Measurements from ENCODE around the gene MUCL3.

Gene MUCL3

GRCh38 chr6:30907758-30908591, 32.8 kb upstream of the MUCL3 start, which contains the start of gene GTF2H4:
TSS of gene GTF2H4 (plus strand) at chr6:30908207.
- no peak for TF ChIP-seq CTCF (IDR thresholded peaks at IDR 0.05)

- no peak for TF ChIP-seq CTCF (IDR thresholded peaks at IDR 0.05)
These were observed 32.1 kb upstream of the MUCL3 start for GRCh38 chr6:30908700-30909099.

GRCh38 chr6:30912746-30913520, 27.8 kb upstream of the MUCL3 start:
- TF ChIP-seq CTCF (IDR thresholded peaks at IDR 0.05): no peak

- no peak for TF ChIP-seq CTCF (IDR thresholded peaks at IDR 0.05)
These were observed 27.1 kb upstream of the MUCL3 start for GRCh38 chr6:30913721-30914075.

- peak; percentile 31; the same call in 1 of the 2 replicates for TF ChIP-seq CTCF (IDR thresholded peaks at IDR 0.05)
These were observed 26.5 kb upstream of the MUCL3 start, which contains the start of gene VARS2 for GRCh38 chr6:30914076-30914853. TSS of gene VARS2 (plus strand) at chr6:30914238. CDS start at chr6:30914837, 599 bp downstream.

DNA sequence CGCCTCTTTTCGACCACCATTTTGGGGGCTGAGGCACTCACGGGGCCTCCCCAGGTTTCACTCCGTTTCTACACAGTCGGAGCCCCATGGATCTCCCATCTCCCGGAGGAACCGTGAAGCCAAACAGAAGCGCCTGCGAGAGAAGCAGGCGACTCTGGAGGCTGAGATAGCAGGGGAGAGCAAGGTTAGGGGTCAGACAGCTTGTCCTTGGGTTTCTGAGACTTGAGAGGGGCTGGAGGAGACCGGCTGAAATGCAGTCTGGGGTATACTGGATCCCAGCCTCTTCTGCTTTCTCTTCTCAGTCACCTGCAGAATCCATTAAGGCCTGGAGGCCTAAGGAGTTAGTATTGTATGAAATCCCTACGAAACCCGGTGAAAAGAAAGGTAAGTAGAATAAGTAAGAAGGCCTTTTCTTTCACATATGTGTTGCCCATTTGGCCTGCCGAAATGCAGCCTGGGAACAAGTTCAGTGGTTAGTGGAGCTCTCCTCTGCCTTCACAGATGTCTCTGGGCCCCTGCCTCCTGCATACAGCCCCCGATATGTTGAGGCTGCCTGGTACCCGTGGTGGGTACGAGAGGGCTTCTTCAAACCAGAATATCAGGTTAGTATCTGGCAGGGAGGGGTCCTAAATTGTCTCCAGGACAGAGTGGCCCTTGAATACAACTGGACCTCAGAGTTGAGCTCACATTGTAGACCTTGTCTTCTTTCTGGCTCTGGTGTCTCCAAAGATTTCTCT, 25.8 kb upstream of the MUCL3 start:
- TF ChIP-seq CTCF (IDR thresholded peaks at IDR 0.05): no peak

GRCh38 chr6:30915591-30915946, 25.2 kb upstream of the MUCL3 start:
- TF ChIP-seq CTCF (IDR thresholded peaks at IDR 0.05): peak; percentile 62

Data from LNCAP (cell line).